ENCODE data around the gene ISCU. TPM values are rescaled to one million over a fixed set of nuclear protein-coding genes. Genes with fewer than 3 reads are reported as not detected.
"Not testable (repeated sequence)": the region's sequence is repeated elsewhere in the genome, so short reads cannot be mapped to it uniquely, and the experiment has no call there.

Gene ISCU
- total RNA-seq, 2 donors from 2014 or later, result 241 to 261 TPM

DNA sequence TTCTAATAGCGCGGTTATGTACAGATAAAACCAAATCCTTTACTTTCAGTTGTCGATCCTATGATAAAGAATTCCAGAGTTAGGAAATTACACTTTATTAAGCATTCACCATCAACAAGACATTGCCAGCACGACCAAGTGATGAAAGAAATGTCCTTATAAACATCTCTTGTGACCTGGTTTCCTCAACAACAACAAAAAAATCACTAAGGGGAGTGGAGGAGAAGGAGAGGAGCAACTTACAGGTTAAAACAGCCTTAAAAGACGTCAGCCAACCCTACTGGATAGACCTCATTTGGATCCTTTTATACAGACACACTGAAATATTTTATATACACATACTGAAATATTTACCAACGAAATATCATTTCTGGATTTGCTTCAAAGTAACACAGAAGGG lies 24.2 kb upstream of the ISCU start:
- ATAC-seq (no peak), DNase-seq (no peak)
- intact Hi-C loops (cut with DNase I), result no loop called here

GRCh38 chr12:108538616-108539195 lies 23.7 kb upstream of the ISCU start:
- DNase-seq, result no peak
- intact Hi-C loops (cut with DNase I), result no loop called here
- ATAC-seq, result no peak

DNA sequence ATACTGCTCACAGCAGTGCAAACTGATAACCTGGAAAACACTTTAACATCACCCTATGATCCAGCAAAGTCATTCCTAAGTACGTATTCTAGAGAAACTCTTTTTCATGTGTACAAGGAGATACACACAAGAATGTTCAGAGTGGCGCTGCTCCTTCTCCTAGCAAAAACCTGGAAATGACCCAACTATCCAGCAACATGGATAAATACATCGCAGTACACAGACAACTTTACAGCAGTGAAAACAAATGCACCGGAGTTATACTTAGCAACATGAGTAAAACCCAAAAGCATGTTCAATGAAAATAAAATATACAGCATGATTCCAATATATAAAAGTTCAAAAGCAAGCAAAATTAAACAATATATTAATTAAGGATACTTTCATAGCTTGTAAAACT lies 20.1 kb upstream of the ISCU start:
- ATAC-seq (no peak), DNase-seq (no peak)
- intact Hi-C loops (cut with DNase I), result no loop called here

- DNase-seq (no peak), ATAC-seq (no peak)
- intact Hi-C loops (cut with DNase I), result no loop called here
Measured at GRCh38 chr12:108543652-108544051, 18.7 kb upstream of the ISCU start.

DNA sequence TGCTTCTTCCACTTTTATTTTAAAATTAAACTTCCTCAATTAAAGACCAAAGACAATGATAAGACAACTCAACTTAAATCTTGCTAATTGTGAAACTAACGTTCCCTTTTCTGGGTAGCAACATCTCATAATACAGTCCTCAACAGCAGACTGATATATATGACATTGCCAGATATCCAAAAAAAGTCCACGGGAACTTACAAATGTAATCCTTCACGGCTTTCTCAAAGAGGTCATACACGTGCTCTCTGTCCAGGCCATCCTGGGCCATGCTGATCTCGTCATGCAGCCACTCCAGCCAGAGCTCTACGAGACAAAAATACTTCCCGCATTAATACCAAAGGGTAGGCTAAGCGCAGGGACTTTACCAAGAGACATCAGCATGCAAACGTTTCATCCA lies 14.7 kb upstream of the ISCU start:
- DNase-seq (no peak), ATAC-seq (no peak)
- intact Hi-C loops (cut with DNase I), result no loop called here

- intact Hi-C loops (cut with DNase I), result no loop called here
- no peak for ATAC-seq
- DNase-seq, result no peak
Measured at GRCh38 chr12:108548954-108549521, 13.4 kb upstream of the ISCU start.

- ATAC-seq (no peak), DNase-seq (no peak)
- intact Hi-C loops (cut with DNase I), result no loop called here
Measured at GRCh38 chr12:108551535-108551934, 10.9 kb upstream of the ISCU start.

- DNase-seq (no peak), ATAC-seq (no peak)
- intact Hi-C loops (cut with DNase I), result no loop called here
Measured at GRCh38 chr12:108553799-108554198, 8.6 kb upstream of the ISCU start.

DNA sequence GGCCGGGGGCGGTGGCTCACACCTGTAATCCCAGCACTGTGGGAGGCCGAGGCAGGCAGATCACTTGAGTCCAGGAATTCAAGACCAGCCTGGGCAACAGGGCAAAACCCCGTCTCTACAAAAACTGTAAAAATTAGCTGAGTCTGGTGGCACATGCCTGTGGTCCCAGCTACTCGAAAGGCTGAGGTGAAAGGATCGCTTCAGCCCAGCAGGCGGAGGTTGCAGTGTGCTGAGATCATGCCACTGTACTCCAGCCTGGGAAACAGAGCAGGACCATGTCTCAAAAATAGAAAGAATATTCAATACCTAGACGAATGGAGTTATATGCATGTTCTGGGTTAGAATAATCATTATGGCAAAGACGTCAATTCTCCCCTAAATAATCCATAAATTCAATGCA lies 7.0 kb upstream of the ISCU start:
- intact Hi-C loops (cut with DNase I); ATAC-seq; DNase-seq: not testable (repeated sequence)

- ATAC-seq (no peak), DNase-seq (no peak)
- intact Hi-C loops (cut with DNase I), result no loop called here
Measured at GRCh38 chr12:108559007-108559655, 3.3 kb upstream of the ISCU start.

GRCh38 chr12:108559748-108560147 lies 2.6 kb upstream of the ISCU start:
- intact Hi-C loops (cut with DNase I), result loop anchor here (5.0 to 10.0 kb wide), 3 partner anchors 295 to 535 kb away; partner anchors contain the start of genes ALKBH2 (in 2 of the 2), SSH1 (in 1 of the 2) and UNG (in 1 of the 2)
- ATAC-seq (no peak), DNase-seq (no peak)

- intact Hi-C loops (cut with DNase I), result loop anchor here (5.0 to 10.0 kb wide), 3 partner anchors 294 to 534 kb away; partner anchors contain the start of genes ALKBH2 (in 2 of the 2), SSH1 (in 1 of the 2) and UNG (in 1 of the 2)
- ATAC-seq (no peak), DNase-seq (no peak)
Measured at GRCh38 chr12:108560321-108560721, 2.1 kb upstream of the ISCU start.

- DNase-seq (peak; percentile 86), ATAC-seq (peak; percentile 71 to 72)
- intact Hi-C loops (cut with DNase I), result loop anchor here (5.0 to 10.0 kb wide), 3 partner anchors 294 to 534 kb away; partner anchors contain the start of genes ALKBH2 (in 2 of the 2), SSH1 (in 1 of the 2) and UNG (in 1 of the 2)
Measured at GRCh38 chr12:108560752-108561719, 1.4 kb upstream of the ISCU start, which contains the start of gene SART3. Gene SART3 (minus strand): TSS chr12:108561173. CDS start chr12:108561154, 19 bp downstream.

DNA sequence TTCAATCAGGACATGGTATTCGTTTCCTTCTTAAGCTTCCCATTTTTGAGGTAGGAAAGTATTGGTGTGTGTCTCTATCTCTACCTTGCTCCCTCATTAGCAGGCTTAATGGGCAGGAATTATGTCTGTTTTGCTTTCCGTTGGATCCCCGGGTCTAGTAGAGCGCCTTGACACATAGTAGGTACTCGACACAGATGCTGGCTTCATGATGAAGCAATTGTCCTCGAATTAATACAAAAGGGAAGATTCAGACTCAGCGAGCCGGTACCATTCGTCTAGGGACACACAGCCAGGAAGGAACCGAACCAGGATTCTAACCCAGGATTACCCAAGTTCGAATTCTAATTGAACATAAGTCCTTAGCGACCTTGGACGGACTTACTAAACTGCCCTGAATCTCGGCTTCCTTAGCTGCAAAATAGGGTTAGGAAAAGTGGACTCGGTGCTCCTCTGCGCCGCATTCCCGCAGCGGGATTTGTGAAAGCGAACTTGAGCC lies 496 bp upstream of the ISCU start:
- ATAC-seq (peak; percentile 0 to 1), DNase-seq (no peak)
- intact Hi-C loops (cut with DNase I), result loop anchor here (5.0 to 10.0 kb wide), 3 partner anchors 293 to 533 kb away; partner anchors contain the start of genes ALKBH2 (in 2 of the 2), SSH1 (in 1 of the 2) and UNG (in 1 of the 2)

- intact Hi-C loops (cut with DNase I), result loop anchor here (1.0 to 10.0 kb wide), 4 partner anchors 55 to 532 kb away; partner anchors contain the start of genes ALKBH2 (in 2 of the 2), SSH1 (in 1 of the 2) and UNG (in 1 of the 2)
- peak; percentile 90 for DNase-seq
- peak; percentile 50 to 63 for ATAC-seq
Measured at GRCh38 chr12:108563136-108563803, 874 bp downstream of the ISCU start.

DNA sequence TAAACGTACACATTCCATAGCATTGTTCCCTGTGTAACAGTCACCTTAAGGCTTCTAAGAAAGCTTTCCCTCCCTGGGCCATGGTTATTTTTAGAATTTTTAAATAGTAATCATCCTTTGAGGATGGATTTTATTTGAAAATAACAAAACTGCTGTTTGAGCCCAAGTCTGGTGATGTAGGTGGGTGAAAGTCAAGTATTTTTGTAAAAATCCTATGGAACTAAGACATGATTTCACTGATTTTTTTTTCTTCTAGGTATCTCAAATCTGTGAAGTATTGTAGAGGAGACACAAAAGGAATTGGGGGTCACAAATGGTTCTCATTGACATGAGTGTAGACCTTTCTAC lies 1.4 kb downstream of the ISCU start:
- intact Hi-C loops (cut with DNase I), result loop anchor here (1.0 to 10.0 kb wide), 4 partner anchors 55 to 531 kb away; partner anchors contain the start of genes ALKBH2 (in 2 of the 2), SSH1 (in 1 of the 2) and UNG (in 1 of the 2)
- no peak for DNase-seq
- ATAC-seq, result no peak

DNA sequence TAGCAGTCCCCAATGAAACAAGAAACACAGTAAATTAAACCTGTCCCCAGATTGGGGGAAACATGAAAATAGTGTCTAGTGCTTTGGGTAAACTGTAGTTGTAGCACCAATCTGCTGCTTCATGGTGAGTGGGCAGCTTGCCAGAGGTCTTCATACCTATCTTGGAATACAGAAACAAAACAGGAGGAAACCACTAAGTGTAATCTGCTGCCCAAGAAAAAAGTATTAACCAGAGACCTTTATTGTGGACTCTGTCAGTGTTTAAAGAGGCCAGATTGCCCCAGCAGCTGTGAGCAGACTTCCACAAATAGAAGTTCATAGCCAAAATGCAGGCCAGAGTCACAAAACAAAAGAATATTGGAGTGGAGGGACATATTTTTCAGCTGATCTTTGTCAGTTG lies 2.3 kb downstream of the ISCU start:
- ATAC-seq (no peak), DNase-seq (no peak)
- intact Hi-C loops (cut with DNase I), result loop anchor here (5.0 to 10.0 kb wide), 6 partner anchors 53 to 530 kb away; partner anchors contain the start of genes ALKBH2 (in 2 of the 2), SSH1 (in 1 of the 2) and UNG (in 1 of the 2)

GRCh38 chr12:108565146-108565545 lies 2.8 kb downstream of the ISCU start:
- DNase-seq (no peak), ATAC-seq (no peak)
- intact Hi-C loops (cut with DNase I), result loop anchor here (5.0 to 10.0 kb wide), 5 partner anchors 52 to 530 kb away; partner anchors contain the start of genes ALKBH2 (in 1 of the 2), SSH1 (in 1 of the 2) and UNG (in 1 of the 2)
